Spleen (tissue), 11 donors: ENCODE results near the gene OVOL3. TPM values are rescaled to one million over a fixed set of nuclear protein-coding genes. Genes with fewer than 3 reads are reported as not detected.

Experiments used
- DNase-seq: peaks from one replicate; pipeline ENCODE4 v3.0.0-alpha.2; 2020
- H3K27ac ChIP-seq, 8 donors: fragments of 200-600 bp; sonication (generic) in 7 of 8; 1 replicate in 4 of 8; 2 replicates in 4 of 8; pipeline versions ENCODE4 v1.5.0 to v1.8.0; 2016 to 2021; ENCODE audit warnings: inconsistent platforms in 4 of 8, mild to moderate bottlenecking in 4 of 8, moderate library complexity in 1 of 8
- H3K27me3 ChIP-seq, 7 donors: fragments of 200-600 bp; sonication (generic) in 6 of 7; replicated peaks in 1 of 7; 1 replicate in 4 of 7; 2 replicates in 3 of 7; pipeline versions ENCODE4 v1.5.0 to v1.8.0; 2016 to 2021; ENCODE audit warnings: inconsistent platforms in 3 of 7, mild to moderate bottlenecking in 1 of 7
- H3K36me3 ChIP-seq, 6 donors: fragments of 200-600 bp; sonication (generic) in 5 of 6; 1 replicate in 4 of 6; 2 replicates in 2 of 6; pipeline versions ENCODE4 v1.5.0 to v1.8.0; 2016 to 2021; ENCODE audit warnings: inconsistent platforms in 2 of 6
- H3K4me1 ChIP-seq, 6 donors: fragments of 200-600 bp; sonication (generic) in 5 of 6; 1 replicate in 3 of 6; 2 replicates in 3 of 6; pipeline versions ENCODE4 v1.5.0 to v1.8.0; 2016 to 2021; ENCODE audit warnings: inconsistent platforms in 3 of 6
- H3K4me3 ChIP-seq, 8 donors: fragments of 200-600 bp; sonication (generic) in 7 of 8; 1 replicate in 4 of 8; 2 replicates in 4 of 8; pipeline versions ENCODE4 v1.5.0 to v1.8.0; 2016 to 2021; ENCODE audit warnings: inconsistent platforms in 4 of 8, mild to moderate bottlenecking in 4 of 8, moderate library complexity in 2 of 8
- H3K9me3 ChIP-seq, 8 donors: fragments of 200-600 bp; sonication (generic) in 7 of 8; 1 replicate in 4 of 8; 2 replicates in 4 of 8; pipeline versions ENCODE4 v1.5.0 to v1.8.0; 2016 to 2021; ENCODE audit warnings: inconsistent platforms in 4 of 8
- POLR2A ChIP-seq, 3 donors: fragments of 450-650 bp; IDR thresholded peaks; one replicate each; pipeline ENCODE4 v1.5.1; 2017; ENCODE audit warnings: antibody characterized with exemption in 3 of 3, mild to moderate bottlenecking in 1 of 3
- POLR2AphosphoS5 ChIP-seq, 3 donors: sonication (generic); formaldehyde crosslinking; IDR thresholded peaks; one replicate each; pipeline ENCODE4 v1.5.1; 2017; ENCODE audit warnings: antibody characterized with exemption in 3 of 3
- WGBS, 5 donors: extraction: QIAGEN DNeasy Blood & Tissue Kit in 3 of 5; methylation state at CpG; one replicate each; pipeline versions ENCODE4 v1.1.5 to v1.1.7; 2013 to 2018; 5-methylcytosine and 5-hydroxymethylcytosine counted together
- intact Hi-C: fragments of 100-400 bp; cut with DNase I; formaldehyde crosslinking; loops from one replicate; pipeline ENCODE4 v1.15.0; 2023; ENCODE audit warnings: low total_unique reads
- polyA plus RNA-seq, 3 donors: library from polyadenylated mRNA; stranded (reverse); fragments of 200-250 nt; gene quantifications; one replicate each; pipeline ENCODE4 v1.2.1, GENCODE V29; 2013
- total RNA-seq, 7 donors: library from RNA; depleted of rRNA in 3 of 7; stranded (reverse); fragments of >200 nt in 3 of 7; fragmentation: NEBNext Ultra II Directional in 4 of 7; extraction: Animal tissue kit (Norgen Biotek cat#: 25700) in 4 of 7; gene quantifications; one replicate each; pipeline versions ENCODE4 v1.1.0 to v1.2.1, GENCODE V29; 2016 to 2021
- TF ChIP-seq, protein P1 (sequence below), 11 experiments: fragments of 200-600 bp in 7 of 11; fragments of 450-650 bp in 4 of 11; sonication (generic) in 4 of 11; IDR thresholded peaks in 8 of 11; conservative IDR thresholded peaks in 3 of 11; 1 replicate in 7 of 11; 2 replicates in 4 of 11; pipeline versions ENCODE4 v1.4.0 to v1.8.0; 2016 to 2021; ENCODE audit warnings: antibody characterized with exemption in 11 of 11, inconsistent platforms in 4 of 11, mild to moderate bottlenecking in 1 of 11
- donor health status: healthy with polysubstance abuse.
- donor health status: DM: no; HTN: no; CAD: no; lungs with moderate emphysema.
- donor health status: DM: no; HTN: no; CAD: no.
- donor health status: Bipolar disorder and iron deficiency.
- donor health status: healthy.
- donor health status: DM: no; HTN: no; CAD: no.
- donor health status: DM: yes; HTN: yes; CAD: no.

Gene OVOL3
- total and polyA plus RNA-seq, 10 donors, result 0.11 to 0.22 (median 0.19) TPM; not detected in 7

DNA sequence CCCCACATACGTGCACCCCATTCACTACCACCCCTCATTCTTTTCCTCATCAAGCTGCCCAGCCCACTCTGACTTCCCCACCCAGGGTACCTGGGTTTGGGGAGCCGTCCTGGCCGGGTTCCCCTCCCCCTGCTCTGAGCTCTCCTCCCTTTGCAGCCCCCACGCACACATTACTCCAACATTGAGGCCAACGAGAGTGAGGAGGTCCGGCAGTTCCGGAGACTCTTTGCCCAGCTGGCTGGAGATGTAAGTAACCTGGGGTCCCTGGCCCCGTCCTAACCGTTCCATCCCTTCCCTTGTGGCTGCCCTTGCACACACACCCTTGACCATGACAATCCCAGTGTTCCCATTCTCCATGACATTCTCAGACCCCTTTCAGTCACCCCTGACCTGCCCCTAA, 31.6 kb downstream of the OVOL3 start:
- intact Hi-C loops, result no loop called here
- DNase-seq, result no peak
- TF ChIP-seq POLR2AphosphoS5 (IDR thresholded peaks at IDR 0.05) (peak in 1 of 3 donors; percentile 10), POLR2A (IDR thresholded peaks at IDR 0.05) (no peak)
- Histone ChIP-seq H3K27me3 (no peaks in the 10 kb centered on the region), H3K36me3 (peaks cover 0 to 60% (median 53%) of the 10 kb centered on the region in 6 donors), H3K4me1 (peaks cover 10 to 37% (median 18%) of the 10 kb centered on the region in 6 donors), H3K27ac (no peak overlapping the region), H3K9me3 (no peaks in the 10 kb centered on the region), H3K4me3 (no peak overlapping the region)
- 84 to 93% (median 88%) methylated on average over 9 of the region's 9 CpGs for WGBS, 5 donors

DNA sequence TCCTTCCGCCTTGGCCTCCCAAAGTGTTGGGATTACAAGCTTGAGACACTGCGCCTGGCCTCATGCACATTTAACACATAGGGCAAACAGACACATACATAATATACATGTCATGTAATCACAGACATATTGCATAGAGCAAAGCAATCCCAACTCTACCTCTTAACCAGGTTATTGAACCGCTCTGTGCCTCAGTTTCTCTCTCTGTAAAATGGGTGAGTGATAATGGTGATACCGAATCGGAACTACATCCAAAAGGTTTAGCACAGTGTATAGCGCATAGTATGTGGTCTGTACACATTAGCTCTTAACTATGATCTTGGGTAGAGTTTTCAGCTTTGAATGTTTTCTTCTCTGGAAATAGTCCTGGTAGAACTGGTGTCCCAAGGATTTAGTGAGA, 33.7 kb downstream of the OVOL3 start:
- H3K27me3 ChIP-seq, result no peaks in the 10 kb centered on the region
- no peak overlapping the region for H3K4me3 ChIP-seq
- peaks cover 7 to 21% (median 12%) of the 10 kb centered on the region in 6 donors for H3K4me1 ChIP-seq
- DNase-seq, result no peak
- peaks cover 0 to 81% (median 74%) of the 10 kb centered on the region in 6 donors for H3K36me3 ChIP-seq
- intact Hi-C loops, result no loop called here
- TF ChIP-seq POLR2AphosphoS5 (IDR thresholded peaks at IDR 0.05), result no peak
- TF ChIP-seq POLR2A (IDR thresholded peaks at IDR 0.05), result no peak
- TF ChIP-seq, protein P1, sequence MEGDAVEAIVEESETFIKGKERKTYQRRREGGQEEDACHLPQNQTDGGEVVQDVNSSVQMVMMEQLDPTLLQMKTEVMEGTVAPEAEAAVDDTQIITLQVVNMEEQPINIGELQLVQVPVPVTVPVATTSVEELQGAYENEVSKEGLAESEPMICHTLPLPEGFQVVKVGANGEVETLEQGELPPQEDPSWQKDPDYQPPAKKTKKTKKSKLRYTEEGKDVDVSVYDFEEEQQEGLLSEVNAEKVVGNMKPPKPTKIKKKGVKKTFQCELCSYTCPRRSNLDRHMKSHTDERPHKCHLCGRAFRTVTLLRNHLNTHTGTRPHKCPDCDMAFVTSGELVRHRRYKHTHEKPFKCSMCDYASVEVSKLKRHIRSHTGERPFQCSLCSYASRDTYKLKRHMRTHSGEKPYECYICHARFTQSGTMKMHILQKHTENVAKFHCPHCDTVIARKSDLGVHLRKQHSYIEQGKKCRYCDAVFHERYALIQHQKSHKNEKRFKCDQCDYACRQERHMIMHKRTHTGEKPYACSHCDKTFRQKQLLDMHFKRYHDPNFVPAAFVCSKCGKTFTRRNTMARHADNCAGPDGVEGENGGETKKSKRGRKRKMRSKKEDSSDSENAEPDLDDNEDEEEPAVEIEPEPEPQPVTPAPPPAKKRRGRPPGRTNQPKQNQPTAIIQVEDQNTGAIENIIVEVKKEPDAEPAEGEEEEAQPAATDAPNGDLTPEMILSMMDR (IDR thresholded peaks at IDR 0.05 in 8 of 11, conservative IDR thresholded peaks at IDR 0.05 in 3 of 11), result no peak
- 95 to 98% (median 97%) methylated on average over 6 of the region's 6 CpGs for WGBS, 5 donors
- H3K9me3 ChIP-seq, result no peaks in the 10 kb centered on the region
- H3K27ac ChIP-seq, result no peak overlapping the region

DNA sequence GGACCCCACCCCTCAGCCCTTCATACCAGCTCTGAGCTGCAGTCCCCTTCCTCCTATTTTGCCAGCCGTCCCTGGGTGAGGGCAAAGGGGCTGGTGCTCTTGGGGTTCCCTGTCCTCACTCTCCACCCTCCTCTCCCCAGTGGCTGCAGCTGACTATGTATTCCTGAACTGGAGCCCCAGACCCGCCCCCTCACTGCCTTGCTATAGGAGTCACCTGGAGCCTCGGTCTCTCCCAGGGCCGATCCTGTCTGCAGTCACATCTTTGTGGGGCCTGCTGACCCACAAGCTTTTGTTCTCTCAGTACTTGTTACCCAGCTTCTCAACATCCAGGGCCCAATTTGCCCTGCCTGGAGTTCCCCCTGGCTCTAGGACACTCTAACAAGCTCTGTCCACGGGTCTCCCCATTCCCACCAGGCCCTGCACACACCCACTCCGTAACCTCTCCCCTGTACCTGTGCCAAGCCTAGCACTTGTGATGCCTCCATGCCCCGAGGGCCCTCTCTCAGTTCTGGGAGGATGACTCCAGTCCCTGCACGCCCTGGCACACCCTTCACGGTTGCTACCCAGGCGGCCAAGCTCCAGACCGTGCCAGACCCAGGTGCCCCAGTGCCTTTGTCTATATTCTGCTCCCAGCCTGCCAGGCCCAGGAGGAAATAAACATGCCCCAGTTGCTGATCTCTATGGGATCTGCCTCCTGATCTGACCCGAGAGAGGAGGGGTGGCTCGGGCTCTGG, 38.9 kb downstream of the OVOL3 start:
- H3K9me3 ChIP-seq, result no peaks in the 10 kb centered on the region
- peaks cover 0 to 38% (median 11%) of the 10 kb centered on the region in 6 donors for H3K4me1 ChIP-seq
- H3K27me3 ChIP-seq, result no peaks in the 10 kb centered on the region
- 88 to 93% (median 91%) methylated on average over 13 of the region's 13 CpGs for WGBS, 5 donors
- peaks cover 0 to 86% (median 58%) of the 10 kb centered on the region in 6 donors for H3K36me3 ChIP-seq
- intact Hi-C loops, result no loop called here
- peak in 1 of 3 donors; percentile 50 for TF ChIP-seq POLR2AphosphoS5 (IDR thresholded peaks at IDR 0.05)
- no peak for TF ChIP-seq POLR2A (IDR thresholded peaks at IDR 0.05)
- TF ChIP-seq, protein P1 (IDR thresholded peaks at IDR 0.05 in 8 of 11, conservative IDR thresholded peaks at IDR 0.05 in 3 of 11), result no peak
- no peak overlapping the region for H3K4me3 ChIP-seq
- no peak for DNase-seq
- peak overlapping the region in 2 of 8 donors; percentile 88 to 93 for H3K27ac ChIP-seq

DNA sequence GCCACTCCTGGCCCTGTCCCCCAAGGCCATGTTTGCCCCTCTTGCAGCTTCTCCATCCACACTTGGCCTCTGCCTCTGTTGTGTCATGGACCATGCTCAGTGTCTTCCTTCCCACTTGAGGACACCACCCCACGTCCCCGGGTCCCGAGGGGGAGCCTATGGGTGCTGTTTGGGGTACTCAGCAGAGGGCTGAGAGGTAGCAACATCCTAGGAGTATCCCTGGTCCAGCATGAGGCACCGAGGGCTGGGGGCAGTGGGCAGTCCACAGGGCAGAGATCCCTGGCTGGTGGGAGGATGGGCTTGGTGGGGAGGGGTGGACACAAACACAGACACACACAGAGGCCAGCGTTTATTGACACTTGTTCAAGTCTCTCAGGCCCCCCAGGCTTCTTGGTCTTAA, 39.6 kb downstream of the OVOL3 start:
- Histone ChIP-seq H3K9me3 (no peaks in the 10 kb centered on the region), H3K36me3 (peaks cover 0 to 78% (median 52%) of the 10 kb centered on the region in 6 donors), H3K27ac (peak overlapping the region in 7 of 8 donors; percentile 84 to 97 (median 90)), H3K4me3 (peak overlapping the region in 2 of 8 donors; percentile 41 to 69), H3K4me1 (peaks cover 0 to 38% (median 11%) of the 10 kb centered on the region in 6 donors), H3K27me3 (no peaks in the 10 kb centered on the region)
- DNase-seq, result no peak
- TF ChIP-seq, protein P1 (IDR thresholded peaks at IDR 0.05 in 8 of 11, conservative IDR thresholded peaks at IDR 0.05 in 3 of 11), result no peak
- TF ChIP-seq POLR2A (IDR thresholded peaks at IDR 0.05), result no peak
- no peak for TF ChIP-seq POLR2AphosphoS5 (IDR thresholded peaks at IDR 0.05)
- WGBS, 5 donors, result 76 to 85% (median 79%) methylated on average over 5 of the region's 5 CpGs
- intact Hi-C loops, result no loop called here
